Inflammatory macrophage treated with lipopolysaccharide for 4 hours (primary cell): ENCODE measurements around the gene ARHGEF7.
"Not testable (repeated sequence)": the region's sequence is repeated elsewhere in the genome, so short reads cannot be mapped to it uniquely, and the experiment has no call there.

Source experiments
- DNase-seq: peaks from one replicate; pipeline ENCODE4 v3.0.0-alpha.2; 2020

The ARHGEF7 gene

GRCh38 chr13:111175372-111175771, 60.3 kb downstream of the ARHGEF7 start:
- no peak for DNase-seq

GRCh38 chr13:111175935-111176334, 60.8 kb downstream of the ARHGEF7 start:
- no peak for DNase-seq

GRCh38 chr13:111176421-111176820, 61.3 kb downstream of the ARHGEF7 start:
- no peak for DNase-seq

DNA sequence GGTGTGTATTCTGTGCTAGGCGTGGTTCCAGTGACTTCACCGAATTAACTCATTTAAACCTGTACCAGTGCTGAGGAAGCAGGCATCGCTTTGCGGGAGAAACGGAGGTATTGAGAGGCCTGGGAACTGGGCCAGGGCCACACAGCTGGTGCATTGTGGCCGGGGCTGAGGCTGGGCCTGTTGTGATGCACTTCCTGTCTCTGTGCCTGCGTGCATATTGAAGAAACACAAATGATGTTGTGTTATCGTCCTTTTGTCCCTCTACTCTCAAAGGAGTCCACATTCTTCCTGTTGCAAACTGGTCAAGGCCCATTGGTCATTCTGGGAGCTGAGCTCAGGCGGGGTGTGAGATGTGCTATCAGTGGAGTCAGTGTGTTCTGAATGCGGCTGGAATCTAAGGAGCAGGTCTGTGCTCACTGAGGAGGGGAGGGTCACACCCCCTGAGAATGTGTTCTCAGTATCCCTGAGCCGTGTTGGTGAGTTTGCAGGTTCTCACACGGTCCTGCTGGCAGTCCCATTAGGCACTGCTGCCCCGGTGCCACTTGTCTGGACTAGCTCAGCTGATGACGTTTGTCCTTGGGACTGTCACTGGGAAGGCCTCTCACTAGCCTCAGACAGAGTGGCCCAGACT, 62.1 kb downstream of the ARHGEF7 start:
- no peak for DNase-seq

DNA sequence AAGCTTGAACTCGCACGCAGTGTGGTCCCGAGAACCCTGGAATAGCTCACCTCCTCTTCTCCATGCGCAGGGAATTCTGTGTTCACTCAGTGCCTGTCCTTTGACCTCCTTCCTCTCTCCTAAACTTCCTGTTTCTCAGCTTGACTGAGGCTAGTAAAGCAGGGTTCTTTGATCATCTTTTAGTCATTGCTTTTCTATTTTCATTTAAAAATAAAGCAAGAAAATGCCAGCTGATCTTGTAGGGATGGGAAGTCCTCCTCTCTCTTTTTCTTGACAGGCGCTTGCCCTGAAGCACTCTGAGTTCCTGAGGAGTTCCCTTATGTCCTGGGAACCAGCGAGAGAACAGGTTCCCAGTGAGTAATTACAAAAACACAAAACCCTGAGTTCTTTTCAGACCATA, 62.8 kb downstream of the ARHGEF7 start:
- DNase-seq: peak; percentile 42

DNA sequence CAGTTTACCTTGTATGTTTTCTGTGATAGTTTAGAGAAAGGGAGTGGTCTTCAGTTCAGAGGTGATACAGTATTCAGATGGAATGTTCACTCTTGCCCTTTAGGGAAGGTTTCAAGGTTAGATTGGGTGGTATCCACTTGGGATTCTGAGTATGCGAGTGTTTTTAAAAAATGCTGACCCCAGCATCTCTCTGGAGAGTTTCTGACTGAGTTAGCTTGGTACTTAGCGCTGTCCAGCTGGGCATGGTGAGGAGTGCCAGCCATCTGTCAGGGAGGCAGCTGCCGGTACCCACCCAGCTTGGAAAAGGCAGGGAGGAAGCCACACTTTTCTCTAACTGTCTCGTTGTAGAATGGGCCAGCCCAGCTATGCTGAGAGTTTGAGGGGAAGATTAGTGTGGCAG, 63.3 kb downstream of the ARHGEF7 start:
- DNase-seq: no peak

DNA sequence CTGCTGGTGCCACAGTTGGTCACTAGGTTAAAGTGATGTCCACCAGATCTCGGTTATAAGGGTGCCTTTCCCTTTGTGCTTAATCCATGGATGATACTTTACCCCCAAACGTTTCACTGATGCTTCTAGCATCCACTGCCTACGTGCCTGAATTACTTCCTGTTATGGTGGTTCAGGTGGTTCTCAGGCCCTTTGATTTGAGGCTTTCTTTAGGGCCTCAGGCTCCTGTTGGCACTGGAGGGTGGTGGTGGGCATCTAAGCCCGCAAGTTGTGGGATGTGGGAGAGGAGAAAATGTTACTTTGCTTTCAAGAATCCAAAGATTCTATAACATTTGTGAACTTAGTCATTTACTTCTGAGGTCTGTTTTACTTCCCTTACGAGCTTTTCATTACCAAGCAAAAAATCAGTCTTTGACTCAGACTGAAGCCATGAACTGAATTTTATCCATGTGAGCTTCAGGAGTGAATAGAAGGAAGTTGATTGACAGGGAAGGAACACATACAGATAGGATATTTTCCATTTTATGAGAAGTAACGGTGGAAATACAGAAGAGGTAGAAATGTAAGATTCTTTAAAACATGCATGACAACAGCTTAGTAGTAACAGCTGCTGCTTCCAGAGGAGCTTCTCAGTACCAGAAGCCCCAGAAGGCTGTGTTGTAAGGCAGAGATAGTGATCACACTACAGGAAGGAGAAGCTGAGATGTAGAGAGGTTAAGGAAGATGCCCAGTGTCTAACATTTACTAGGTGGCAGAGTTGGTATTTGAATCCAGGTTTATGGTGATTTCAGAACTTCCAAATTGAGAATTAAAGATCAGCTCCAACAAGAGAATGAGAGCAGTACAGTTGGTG, 65.0 kb downstream of the ARHGEF7 start:
- DNase-seq: no peak

DNA sequence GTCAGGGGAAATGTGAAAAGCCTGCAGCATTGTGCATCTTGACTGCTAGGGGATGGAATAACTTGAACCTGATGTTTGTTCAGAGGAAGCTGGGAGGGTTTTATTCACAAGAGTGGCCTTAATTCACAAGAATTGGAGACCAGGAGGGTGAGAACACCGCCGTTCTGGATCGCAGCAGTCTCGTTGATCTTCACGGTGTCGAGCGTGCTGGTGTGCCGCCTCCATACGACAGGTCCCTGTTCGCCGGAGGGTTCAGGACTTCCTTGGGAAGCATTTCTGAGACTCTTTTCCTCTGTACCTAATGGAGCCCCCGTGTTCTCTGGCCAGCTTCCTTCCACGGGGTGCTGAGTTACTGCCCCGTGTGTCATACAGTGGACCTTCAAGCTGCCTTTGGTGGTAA, 66.9 kb downstream of the ARHGEF7 start:
- no peak for DNase-seq

GRCh38 chr13:111183087-111183645, 68.1 kb downstream of the ARHGEF7 start:
- DNase-seq: no peak

DNA sequence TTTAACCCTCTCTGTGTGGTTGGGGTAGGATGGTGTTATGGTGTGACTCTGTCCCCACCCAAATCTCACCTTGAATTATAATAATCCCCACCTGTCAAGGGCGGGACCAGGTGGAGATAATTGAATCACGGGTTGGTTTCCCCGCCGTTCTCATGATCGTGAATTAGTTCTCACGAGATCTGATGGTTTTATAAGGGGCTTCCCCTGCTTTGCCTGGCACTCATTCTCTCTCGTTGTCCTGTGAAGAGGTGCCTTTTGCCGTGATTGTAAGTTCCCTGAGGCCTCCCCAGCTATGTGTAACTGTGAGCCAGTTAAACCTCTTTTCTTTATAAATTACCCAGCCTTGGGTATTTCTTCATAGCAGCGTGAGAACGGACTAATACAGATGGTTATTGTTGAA, 68.8 kb downstream of the ARHGEF7 start:
- DNase-seq: no peak

DNA sequence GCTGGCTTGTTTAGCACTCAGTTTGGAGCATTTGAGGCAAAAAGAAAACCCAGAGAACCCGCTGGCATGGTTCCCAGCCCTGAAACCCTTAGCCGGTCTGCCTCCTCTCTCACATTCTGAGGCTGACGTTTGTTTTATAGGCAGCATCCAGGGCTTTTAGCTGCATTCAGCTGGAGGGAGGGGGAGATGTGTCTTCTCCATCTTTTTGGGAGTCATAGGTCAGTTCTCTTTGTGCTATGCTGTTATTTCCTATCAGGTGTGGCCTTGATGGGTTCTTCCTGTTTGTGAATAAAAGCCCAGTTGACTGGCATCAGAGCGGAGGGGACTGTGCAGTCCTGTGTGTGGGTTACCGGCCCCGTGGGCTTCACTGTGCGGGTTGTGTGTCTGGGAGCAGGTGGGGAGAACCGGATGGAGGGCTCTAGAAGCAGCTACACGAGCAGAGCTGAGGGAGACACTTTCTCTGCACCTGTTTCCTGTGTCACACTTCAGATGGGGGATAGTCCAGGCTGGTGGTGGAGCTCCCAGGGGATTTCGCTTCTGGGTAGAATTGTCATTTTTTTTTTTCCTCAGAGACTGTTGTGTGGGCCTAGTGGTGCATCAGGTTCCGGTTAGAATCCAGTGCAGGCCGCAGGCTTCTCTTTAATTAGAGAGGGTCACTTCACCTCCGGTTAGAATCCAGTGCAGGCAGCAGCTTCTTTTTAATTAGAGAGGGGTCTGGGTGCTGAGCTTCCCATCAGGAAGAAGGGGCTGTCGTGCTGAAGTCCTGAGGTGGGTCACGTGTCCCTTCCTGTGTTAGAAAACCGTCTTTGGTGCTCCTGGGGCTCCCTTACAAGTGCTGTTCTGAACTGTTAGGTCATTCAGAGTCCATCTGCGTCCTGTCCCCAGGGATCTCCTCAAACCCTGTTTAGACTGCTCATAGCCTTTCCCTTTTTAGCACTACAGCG, 69.6 kb downstream of the ARHGEF7 start:
- DNase-seq: no peak

DNA sequence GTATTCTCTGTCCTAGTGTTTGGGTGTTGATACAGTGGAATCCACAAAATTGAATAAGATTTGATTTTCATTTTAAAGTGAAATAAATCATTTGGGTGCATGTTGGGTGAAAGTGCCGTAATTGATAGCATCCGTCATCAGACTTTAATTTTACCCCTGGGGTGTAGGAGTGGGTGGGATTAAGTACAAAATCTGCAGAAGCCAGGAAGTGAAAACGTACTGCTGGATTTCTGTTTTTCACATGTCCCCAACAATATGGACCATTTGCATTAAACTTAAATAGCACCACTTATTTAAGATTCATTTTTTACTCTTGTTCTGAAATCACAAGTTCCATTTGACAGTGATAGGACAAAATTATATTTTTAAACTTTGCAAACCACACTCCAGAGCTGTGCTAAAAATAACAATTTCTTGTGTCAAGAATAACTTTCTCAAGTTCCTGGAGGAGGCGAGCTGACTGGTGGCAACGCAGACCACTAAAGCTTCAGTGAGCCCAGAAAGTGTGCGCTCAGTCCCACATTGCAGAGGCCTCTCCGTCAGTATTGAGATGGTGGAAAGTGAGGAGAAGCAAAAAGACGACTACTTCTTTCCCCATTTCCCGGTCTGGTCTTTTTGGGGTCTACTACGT, 71.3 kb downstream of the ARHGEF7 start:
- DNase-seq: no peak

DNA sequence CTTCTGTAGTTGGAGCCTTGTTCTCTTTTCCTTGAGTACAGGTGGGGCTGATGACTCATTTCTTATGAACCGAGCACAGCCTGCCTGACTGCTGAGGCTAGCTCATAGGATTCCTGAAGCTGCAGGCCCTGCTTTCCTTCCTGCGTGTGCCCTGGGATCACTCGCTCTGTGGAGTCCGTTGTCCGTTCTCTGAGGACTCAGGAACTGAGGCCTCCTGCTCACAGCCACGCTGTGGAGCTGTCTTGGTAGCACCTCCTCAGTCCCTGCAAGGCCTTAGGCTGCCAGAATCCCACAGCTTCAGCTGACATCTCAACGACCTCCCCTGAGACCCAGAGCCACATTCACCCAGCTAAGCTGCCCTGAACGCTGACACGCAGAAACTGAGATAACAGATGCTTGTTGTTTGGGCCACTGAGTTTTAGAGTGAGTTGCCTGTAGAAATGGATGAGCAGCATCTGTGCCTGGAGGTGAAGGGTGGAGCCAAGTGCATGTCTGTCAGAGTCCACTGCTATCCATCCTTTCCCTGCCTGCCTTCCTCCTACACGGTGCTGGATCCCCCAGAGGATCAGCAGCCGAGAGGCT, 72.9 kb downstream of the ARHGEF7 start:
- no peak for DNase-seq

DNA sequence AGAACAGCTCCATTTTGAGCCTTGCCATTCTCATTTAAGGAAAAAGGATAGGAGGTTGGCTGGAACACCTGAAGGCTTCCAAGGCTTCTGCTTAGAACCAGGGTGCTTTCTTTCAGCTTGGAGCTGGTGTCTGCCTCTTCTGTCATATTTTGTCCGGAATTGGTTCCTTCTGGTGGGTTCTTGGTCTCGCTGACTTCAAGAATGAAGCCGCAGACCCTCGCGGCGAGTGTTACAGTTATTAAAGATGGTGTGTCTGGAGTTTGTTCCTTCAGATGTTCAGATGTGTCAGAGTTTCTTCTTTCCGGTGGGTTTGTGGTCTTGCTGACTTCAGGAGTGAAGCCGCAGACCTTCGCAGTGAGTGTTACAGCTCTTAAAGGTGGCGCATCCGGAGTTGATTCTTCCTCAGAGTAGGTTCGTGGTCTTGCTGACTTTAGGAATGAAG, 74.0 kb downstream of the ARHGEF7 start:
- not testable (repeated sequence) for DNase-seq

DNA sequence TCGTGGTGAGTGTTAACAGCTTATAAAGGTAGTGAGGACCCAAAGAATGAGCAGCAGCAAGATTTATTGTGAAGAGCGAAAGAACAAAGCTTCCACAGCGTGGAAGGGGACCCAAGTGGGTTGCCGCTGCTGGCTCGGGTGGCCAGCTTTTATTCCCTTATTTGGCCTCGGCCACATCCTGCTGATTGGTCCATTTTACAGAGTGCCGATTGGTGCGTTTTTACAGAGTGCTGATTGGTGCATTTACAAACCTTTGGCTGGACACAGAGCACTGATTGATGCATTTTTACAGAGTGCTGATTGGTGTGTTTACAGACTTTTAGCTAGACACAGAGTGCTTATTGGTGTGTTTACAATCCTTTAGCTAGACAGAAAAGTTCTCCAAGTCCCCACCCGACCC, 74.4 kb downstream of the ARHGEF7 start:
- DNase-seq: not testable (repeated sequence)

- peak; percentile 29 for DNase-seq
Observed at GRCh38 chr13:111193223-111193622, 78.1 kb downstream of the ARHGEF7 start.

- not testable (repeated sequence) for DNase-seq
Observed at GRCh38 chr13:111194651-111195050, 79.5 kb downstream of the ARHGEF7 start.

GRCh38 chr13:111198732-111199378, 83.7 kb downstream of the ARHGEF7 start:
- not testable (repeated sequence) for DNase-seq

DNA sequence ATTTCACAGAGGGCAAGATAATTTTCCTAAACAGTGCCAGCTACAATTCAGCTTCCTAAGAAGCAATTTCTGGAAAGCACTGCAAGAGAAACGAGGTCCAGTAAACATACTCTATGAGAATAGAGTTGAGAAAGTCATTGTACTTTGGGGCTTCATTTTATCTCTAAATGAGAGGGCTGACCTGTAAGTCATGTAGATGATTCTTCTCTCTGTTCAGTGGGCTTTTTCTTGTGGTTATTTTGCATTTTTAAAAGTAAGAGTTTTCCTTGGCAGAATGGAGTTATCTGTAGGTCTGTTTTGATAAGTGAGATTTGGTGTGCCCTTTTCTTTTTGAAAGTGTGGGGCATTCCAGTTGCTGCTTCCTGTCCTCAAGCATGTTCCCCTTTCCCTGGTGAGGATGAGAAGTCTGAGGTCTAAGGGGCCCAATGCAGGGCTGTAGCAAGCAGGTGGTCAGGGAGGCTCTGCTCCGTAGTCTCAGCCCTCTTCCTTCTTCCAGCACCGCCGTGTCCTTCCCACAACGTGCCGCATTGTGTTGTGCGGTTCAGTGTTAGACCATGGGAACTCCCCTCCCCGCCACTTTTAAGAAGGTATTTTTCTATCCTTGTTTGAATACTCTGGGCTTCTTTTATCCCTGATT, 86.3 kb downstream of the ARHGEF7 start:
- no peak for DNase-seq

DNA sequence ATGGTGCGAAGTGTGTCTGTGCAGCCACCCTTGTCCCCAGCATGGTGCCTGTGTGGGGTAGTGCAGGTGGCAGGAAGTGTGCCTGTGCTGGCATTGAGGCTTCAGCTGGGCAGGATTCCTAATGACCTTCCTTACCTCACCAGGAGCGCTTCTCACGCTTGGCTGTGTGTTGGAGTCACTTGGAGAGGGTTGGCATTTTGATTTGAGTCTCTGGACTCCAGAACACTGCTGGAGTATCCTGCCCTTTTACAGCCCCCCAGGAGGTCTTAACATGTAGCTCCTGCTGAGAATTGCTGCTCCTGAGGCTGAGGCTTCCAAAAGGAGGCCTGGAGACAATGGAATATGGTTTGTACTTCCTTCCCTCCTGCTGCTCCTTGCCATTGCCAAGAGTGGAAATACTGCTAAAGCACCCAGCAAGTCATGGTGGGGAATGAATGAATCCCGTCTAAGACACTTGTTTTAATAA, 87.1 kb downstream of the ARHGEF7 start:
- DNase-seq: no peak

DNA sequence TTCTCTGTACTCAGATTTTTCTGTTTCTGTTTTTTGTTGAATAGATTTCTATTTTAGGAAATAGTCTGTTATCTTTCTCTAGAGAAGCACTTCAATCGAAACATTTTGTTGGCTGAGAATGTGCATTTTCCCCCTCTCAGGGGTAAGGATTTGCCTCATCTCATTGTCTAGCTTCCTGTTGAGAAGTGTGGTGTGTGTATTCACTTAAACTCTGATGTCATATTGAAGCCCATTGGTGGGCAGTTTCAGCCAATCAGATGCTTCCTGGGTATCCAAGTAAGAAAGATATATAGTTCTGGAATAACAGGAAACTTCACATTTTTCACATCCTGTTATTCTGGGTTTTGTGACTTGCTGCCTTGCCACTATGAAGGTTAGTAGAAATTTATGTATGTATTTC, 87.6 kb downstream of the ARHGEF7 start:
- DNase-seq: peak; percentile 42
